Measurements from ENCODE around the gene TLNRD1.

Gene TLNRD1

GRCh38 chr15:80999623-81000036, 1.1 kb upstream of the TLNRD1 start:
- DNase-seq (ENCODE audit: low read depth): no peak
- peak overlapping the region; percentile 87 for H3K4me3 ChIP-seq (ENCODE audit: low read depth, low read length)

- DNase-seq (ENCODE audit: low read depth): no peak
- H3K4me3 ChIP-seq (ENCODE audit: low read depth, low read length): peak overlapping the region; percentile 87
Observed at GRCh38 chr15:81000144-81000623, 539 bp upstream of the TLNRD1 start.

DNA sequence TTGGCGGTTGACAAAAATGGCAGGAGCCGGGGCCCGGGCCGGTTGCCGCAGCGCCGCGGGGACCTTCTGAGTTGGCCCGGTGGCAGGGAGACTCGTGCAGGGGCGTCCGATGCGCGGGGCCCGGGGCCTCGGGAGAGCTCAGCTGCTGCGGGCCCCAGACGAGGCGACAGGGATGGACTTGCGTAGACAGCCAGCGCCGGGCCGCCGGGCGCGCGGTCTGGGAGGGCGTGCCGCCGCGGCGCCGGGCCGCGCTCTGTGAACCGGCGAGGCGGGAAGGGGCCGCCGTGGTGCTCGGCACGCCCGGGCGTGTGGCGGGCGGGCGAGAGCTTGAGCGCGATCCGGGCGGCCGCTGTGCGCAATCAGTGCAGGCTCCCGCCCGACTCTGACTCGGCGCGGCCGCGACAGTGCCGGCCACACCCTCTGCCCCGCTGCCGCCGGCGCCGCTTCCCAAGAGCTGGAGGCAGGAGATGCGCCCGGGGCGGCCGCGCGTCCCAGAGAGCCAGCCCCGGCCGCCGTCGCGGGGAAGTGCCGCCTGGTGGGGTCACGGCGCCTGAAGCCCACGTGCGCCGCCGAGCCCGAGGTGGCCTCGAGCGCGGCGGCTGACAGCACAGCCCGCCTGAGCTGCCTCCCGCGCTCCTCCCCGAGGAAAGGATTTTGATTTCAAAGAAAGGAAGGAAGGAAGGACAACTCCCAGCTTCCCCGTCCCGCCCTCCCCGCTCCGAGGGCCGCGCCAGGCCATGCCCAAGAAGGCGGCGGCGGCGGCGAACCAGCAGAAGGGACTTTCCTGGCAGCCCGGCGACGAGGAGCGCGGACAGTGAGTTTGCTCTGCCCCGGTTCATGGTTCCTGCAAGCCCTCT, 657 bp downstream of the TLNRD1 start:
- H3K4me3 ChIP-seq (ENCODE audit: low read depth, low read length): peak overlapping the region; percentile 87
- no peak for DNase-seq (ENCODE audit: low read depth)

DNA sequence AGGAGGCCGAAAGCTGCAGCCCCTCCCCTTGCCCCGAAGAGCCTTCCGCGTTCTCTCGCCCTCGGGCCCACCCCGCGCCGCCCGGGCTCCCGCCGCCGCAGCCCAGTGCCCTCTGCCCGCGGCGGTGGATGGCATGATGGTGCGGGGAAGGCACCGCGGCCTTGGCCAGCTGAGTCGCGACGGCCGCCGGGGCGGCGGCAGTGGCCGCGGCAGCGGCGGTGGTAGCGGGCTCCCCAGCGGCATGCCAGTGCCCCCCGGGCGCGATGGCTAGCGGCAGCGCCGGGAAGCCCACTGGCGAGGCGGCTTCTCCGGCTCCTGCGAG, 1.2 kb downstream of the TLNRD1 start:
- no peak for DNase-seq (ENCODE audit: low read depth)
- H3K4me3 ChIP-seq (ENCODE audit: low read depth, low read length): peak overlapping the region; percentile 87

- peak overlapping the region; percentile 87 for H3K4me3 ChIP-seq (ENCODE audit: low read depth, low read length)
- no peak for DNase-seq (ENCODE audit: low read depth)
Observed at GRCh38 chr15:81002331-81003096, 1.8 kb downstream of the TLNRD1 start.

- DNase-seq (ENCODE audit: low read depth): no peak
- H3K4me3 ChIP-seq (ENCODE audit: low read depth, low read length): peak overlapping the region; percentile 87
Observed at GRCh38 chr15:81003097-81003350, 2.3 kb downstream of the TLNRD1 start.

DNA sequence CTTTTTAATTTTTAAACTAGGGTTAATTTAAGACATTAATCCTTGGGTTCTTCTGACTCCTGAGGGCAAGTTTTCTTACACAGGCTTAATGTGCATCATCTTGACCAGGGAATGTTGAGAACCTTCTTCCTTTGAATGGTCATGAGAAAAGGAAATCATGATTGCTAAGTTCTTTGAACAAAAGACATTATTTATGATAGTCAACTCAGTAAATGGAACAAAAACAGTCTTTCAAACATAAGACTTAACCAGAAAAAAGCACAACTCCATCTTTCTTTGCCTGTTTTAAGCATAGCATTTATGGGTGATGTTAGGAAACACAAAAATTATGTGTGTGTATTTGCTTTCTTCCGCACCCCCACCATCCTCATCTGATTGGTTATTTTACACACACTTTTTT, 5.4 kb downstream of the TLNRD1 start:
- no peak for DNase-seq (ENCODE audit: low read depth)
- H3K4me3 ChIP-seq (ENCODE audit: low read depth, low read length): no peak overlapping the region

DNA sequence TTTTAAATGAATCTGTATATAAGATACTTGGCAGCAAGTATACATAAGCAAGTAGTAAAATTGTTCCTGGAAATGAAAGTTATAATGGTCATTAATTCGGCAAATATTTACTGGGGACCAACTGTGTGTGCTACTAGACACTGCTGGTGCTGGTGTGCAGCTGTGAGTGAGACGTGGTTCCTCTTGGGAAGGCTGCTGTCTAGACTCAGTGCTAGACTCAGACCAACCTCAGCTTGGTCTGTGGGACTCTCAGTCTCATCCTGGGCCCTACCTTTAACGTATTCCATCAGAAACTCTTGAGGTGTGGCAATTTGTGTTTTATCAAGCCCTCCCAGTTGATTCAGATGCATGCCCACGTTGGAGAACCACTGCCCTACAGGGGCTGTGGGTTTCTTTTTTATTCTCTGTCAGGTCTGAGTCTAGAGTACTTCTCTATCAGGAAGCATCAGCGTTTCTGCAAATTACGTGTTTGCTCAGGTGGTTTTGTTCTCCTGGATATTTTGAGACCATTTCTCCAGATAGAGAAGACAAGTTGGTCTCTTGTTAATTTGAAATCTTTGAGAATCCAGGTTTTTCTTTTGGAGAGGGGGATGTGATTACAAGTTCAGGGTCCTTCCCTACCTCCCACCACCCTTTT, 6.8 kb downstream of the TLNRD1 start:
- DNase-seq (ENCODE audit: low read depth): no peak
- H3K4me3 ChIP-seq (ENCODE audit: low read depth, low read length): no peak overlapping the region

DNA sequence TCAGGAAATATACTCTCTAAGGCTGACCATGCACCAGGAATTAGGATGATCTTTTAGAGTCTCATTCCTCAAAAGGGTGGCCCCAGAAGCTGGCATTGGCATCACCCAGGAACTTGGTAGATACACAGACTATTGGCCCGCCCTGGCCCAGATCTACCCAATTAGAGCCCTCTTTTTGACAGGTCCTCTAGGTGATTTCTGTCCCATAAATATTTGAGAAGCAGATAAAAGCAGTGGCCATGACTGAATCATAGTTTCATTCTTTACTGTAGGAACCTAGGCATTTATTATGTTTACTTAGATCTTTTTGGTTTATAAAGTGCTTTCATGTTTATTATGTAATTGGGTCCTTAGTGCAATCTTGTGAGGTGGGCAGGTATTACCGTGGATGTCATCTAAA, 7.6 kb downstream of the TLNRD1 start:
- no peak for DNase-seq (ENCODE audit: low read depth)
- H3K4me3 ChIP-seq (ENCODE audit: low read depth, low read length): no peak overlapping the region

- H3K4me3 ChIP-seq (ENCODE audit: low read depth, low read length): no peak overlapping the region
- DNase-seq (ENCODE audit: low read depth): no peak
Observed at GRCh38 chr15:81010086-81010485, 9.4 kb downstream of the TLNRD1 start.

GRCh38 chr15:81011593-81011992, 10.9 kb downstream of the TLNRD1 start:
- peak; percentile 62 for DNase-seq (ENCODE audit: low read depth)

DNA sequence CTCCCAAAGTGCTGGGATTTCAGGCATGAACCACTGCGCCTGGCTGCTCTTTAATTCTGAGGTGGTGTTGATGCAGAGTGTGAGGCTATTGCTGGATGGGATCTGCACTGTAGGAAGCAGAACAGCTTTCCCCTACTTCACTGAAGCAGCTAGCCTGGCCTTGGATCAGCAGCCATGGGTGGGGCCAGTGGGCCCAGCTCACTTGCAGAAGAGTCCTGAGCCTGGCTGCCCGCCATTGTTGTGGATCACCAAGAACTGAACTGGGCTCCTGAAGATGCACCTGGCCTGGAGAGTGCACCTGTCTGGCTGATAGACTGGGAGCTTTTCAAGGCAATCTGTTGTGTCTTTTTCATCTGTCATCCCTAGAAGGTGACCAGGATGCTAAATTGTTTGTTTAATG, 11.9 kb downstream of the TLNRD1 start:
- DNase-seq (ENCODE audit: low read depth): no peak
- H3K4me3 ChIP-seq (ENCODE audit: low read depth, low read length): no peak overlapping the region

More at GRCh38 chr15:81011593-81011992, 10.9 kb downstream of the TLNRD1 start:
- no peak overlapping the region for H3K4me3 ChIP-seq (ENCODE audit: low read depth, low read length)

DNA sequence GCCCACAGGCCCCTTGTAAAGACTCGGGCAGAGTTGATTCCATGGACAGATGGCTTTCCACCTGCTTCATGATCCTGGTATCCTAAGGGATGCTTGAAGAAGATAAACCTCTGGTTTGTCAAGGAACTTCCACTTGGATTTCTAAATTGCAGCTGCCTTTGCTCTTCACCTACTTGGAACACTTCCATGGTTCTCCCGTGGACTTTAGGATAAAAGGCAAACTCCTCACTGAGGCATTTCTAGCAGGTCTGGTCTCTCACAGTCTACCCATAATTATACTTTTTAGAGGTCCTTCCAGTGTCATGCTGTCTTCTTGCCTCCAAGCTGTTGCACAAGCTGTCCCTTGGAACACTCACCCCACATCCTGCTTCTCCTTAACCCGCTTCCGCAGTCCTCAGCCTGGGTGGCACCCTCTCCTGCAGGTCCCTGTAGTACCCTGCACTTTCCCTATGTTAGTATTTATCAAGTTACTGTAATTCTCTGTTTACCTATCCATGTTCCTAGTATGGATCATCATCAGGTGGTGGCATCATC, 12.7 kb downstream of the TLNRD1 start:
- DNase-seq (ENCODE audit: low read depth): no peak
- H3K4me3 ChIP-seq (ENCODE audit: low read depth, low read length): no peak overlapping the region

DNA sequence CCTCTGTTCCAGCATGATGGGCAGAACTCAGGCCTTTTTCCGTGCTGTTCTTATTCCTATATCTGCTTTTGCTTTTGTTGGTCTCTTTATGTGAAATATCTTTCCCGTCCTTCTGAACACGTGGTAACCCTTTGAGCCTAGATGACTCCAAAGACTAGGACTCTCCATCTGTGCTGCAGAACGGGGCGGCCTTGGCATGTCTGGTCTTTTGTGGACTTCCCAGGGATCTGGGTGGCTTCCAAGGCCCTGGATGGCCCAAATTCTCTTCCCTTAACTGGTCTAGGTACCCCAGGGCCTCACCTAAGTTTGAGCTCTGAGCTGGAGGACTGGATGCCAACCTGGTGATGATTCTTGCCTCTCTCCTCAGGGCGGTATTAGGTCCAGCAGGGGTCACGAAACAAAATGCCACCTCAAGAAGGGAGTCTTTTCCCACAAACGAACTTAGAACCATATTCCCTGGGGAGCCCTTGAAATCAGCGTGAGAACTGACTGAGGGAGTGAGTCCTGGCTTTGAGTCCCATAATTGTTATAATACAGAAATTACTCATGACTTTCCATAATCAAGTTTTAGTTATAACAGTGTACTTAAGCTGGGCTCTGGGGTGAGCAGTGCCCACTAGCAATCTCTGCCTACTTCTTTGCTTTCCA, 13.8 kb downstream of the TLNRD1 start:
- no peak for DNase-seq (ENCODE audit: low read depth)
- no peak overlapping the region for H3K4me3 ChIP-seq (ENCODE audit: low read depth, low read length)

- no peak for DNase-seq (ENCODE audit: low read depth)
- H3K4me3 ChIP-seq (ENCODE audit: low read depth, low read length): no peak overlapping the region
Observed at GRCh38 chr15:81015621-81016488, 15.1 kb downstream of the TLNRD1 start.

DNA sequence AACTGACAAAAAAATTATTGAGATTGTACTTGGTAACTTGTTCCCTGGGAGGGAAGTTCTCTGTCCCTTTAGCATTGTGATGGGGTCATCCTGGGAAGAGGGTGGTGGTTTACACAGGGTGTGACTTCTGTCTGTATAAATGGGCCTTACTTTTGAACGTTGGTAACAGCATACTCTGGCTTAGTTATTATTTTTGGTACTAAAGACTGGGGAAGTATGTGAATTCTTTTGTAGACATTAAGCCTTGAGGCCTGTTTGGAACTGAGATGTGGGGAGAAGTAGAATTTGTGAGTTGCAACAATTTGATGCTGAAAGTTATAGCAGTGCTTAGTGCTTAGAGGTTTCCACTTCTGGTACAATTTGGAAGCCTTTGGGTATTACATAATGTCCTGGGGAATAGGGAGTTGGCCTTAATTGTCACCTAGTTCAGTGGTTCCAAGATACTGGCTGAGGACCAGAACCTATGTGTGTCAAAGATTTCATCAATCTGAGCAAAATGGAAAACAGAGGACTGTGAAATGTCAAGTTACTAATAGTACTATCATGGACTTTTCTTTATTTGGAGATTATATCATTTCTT, 15.9 kb downstream of the TLNRD1 start:
- DNase-seq (ENCODE audit: low read depth): no peak
- H3K4me3 ChIP-seq (ENCODE audit: low read depth, low read length): no peak overlapping the region

GRCh38 chr15:81018197-81018596, 17.5 kb downstream of the TLNRD1 start:
- no peak for DNase-seq (ENCODE audit: low read depth)
- H3K4me3 ChIP-seq (ENCODE audit: low read depth, low read length): no peak overlapping the region

DNA sequence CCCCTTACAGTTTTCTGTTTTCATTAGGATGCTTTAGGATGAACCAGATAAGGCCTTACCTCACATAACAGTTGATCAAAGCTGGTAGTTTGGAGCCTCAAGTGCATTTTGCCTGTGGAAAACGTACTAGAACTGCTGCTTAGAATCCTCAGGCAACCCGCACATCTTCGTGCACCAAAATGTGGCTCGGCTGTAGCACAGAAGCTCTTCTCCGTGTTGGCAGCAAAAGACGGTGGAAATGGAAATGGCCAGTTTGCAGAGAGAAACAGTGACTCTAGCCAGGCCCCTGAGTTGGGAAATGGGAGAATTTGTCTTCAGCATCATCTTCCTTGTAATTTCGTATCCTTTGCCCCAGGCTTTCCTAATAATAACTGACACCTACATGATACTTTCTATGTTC, 20.6 kb downstream of the TLNRD1 start:
- no peak overlapping the region for H3K4me3 ChIP-seq (ENCODE audit: low read depth, low read length)
- DNase-seq (ENCODE audit: low read depth): no peak

Data from skeletal muscle cell (primary cell).